DMS53 treated with DMSO at 0.1 percent for 48 hours (cell line): ENCODE measurements around the gene SMIM24.
"Not testable (repeated sequence)": the region's sequence is repeated elsewhere in the genome, so short reads cannot be mapped to it uniquely, and the experiment has no call there.

Experiments
- DNase-seq: peaks from one replicate; lab custom pipeline; 2025; ENCODE audit not compliant: unreplicated experiment; lab: John Stamatoyannopoulos, UW

SMIM24 gene

DNA sequence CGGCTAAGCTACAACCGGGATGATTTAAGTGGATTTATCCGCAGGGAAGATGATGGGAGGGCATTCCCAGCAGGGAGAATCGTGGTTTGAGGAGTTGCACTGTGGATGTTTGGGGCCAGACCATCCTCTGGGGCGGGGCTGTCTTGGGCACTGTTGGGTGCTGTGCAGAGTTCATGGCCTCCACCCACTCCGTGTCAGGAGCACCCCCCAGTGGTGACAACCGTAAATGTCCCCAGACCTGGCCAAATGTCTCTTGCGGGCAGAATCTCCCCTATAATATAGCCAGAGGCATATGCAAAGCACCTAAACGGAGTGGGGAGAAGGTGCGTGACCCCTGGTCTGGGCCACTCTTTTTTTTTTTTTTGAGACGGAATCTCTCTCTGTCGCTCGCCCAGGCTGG is 40.2 kb downstream of the SMIM24 start:
- no peak for DNase-seq

- peak; percentile 77 for DNase-seq
These were observed 45.4 kb downstream of the SMIM24 start for GRCh38 chr19:3434630-3435553.

DNA sequence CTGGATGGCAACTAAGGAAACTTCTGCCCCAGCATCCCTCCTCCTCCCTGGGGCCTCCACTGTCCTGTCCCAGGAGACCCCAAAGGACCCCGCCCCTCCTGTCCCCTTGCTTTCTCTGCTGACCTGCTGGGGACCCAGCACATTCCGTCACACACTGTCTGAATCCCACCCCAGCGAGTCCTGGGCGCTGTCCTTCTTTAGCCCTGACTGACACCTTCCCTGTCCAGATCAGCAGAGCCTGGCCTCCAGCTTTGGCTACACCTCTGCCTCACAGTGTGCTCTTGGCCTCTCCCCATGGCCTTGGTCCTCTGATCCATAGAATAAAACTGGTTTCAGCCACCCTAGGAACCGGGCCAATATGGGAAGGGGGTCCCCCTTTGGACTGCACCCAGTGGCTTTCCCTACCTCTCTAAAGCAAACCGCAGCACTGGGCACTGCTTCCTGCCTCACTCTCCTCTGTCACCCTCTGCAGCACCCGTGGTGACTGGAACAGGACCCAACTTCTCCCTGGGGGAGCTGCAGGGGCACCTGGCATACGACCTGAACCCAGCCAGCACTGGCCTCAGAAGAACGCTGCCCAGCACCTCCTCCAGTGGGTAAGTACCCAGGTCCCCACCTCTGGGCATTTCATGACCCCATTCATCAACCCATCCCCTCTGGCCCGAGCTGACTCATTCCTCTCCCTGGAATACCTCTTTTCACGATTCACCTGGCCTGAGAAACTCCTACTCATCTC is 46.4 kb downstream of the SMIM24 start:
- DNase-seq, result no peak

GRCh38 chr19:3433313-3433712 is 47.0 kb downstream of the SMIM24 start:
- DNase-seq, result no peak

GRCh38 chr19:3431760-3432397 is 48.4 kb downstream of the SMIM24 start:
- DNase-seq, result no peak

DNA sequence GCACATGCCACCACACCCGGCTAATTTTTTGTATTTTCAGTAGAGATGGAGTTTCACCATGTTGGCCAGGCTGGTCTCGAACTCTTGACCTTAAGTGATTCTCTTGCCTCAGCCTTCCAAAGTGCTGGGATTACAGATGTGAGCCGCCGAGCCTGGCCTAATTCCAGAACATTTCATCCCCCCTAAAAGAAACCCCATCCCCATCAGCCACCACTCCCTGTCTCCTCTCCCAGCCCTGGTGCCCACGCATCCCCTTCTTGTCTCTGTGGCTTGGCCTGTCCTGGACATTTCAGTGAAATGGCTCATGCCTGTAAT is 50.0 kb downstream of the SMIM24 start:
- not testable (repeated sequence) for DNase-seq

- DNase-seq, result no peak
These were observed 53.9 kb downstream of the SMIM24 start for GRCh38 chr19:3426433-3426832.
